SK-N-MC (cell line): ENCODE data around the gene FAM50B.

Experiments
- EZH2 ChIP-seq: fragments of 200-600 bp; sonication (generic); IDR thresholded peaks from one replicate; pipeline ENCODE4 v1.6.1; 2017; ENCODE audit warnings: antibody characterized with exemption
- FOXP2 ChIP-seq: optimal IDR thresholded peaks from 2 replicates; pipeline ENCODE3; 2011; ENCODE audit warnings: mild to moderate bottlenecking, moderate library complexity; ENCODE audit not compliant: insufficient read depth; ENCODE audit errors: extremely low read length, control extremely low read depth
- POLR2AphosphoS5 ChIP-seq: IDR thresholded peaks from 2 replicates; pipeline ENCODE4 v1.6.1; 2012; ENCODE audit warnings: mild to moderate bottlenecking, low read depth, low read length, borderline replicate concordance

GRCh38 chr6:3861424-3861823 lies 12.3 kb downstream of the FAM50B start:
- no peak for TF ChIP-seq EZH2
- TF ChIP-seq POLR2AphosphoS5: no peak
- TF ChIP-seq FOXP2: no peak
